ENCODE data around the gene MICAL2. TPM values are rescaled to one million over a fixed set of nuclear protein-coding genes. Genes with fewer than 3 reads are reported as not detected.

The MICAL2 gene
- total RNA-seq, 1 donor from 2014 or later: 104 TPM

DNA sequence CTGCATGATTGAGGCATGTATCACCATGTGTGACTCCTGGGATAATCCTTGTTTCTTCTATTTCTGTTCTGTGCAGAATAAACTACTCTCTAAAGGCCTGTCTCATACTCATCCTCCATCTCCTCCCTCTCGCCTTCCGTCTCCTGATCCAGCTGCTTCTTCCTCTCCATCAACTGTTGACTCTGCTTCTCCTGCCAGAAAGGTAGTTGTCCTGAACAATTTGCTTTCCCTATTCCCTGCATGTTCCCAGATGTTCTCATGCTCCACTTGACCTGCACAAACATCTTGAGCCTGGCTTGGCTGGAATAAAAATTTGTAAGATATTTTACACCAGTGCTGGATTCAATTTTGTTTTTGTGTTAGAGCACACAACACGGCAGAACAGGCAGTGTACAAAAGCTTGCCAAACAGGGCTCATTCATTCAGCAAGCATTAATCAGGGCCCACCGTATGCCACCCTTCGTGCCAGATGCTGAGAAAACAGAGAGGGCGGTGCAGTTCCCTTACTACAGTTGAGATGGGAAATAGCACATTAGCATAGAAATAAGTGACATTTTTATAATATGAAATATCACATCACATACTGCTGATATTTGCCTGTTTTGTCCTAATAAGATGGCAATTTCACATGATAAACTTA lies 133.6 kb downstream of the MICAL2 start:
- no peak for DNase-seq (ENCODE audit: low read depth)

GRCh38 chr11:12245091-12245490 lies 134.7 kb downstream of the MICAL2 start:
- TF ChIP-seq, protein P1, sequence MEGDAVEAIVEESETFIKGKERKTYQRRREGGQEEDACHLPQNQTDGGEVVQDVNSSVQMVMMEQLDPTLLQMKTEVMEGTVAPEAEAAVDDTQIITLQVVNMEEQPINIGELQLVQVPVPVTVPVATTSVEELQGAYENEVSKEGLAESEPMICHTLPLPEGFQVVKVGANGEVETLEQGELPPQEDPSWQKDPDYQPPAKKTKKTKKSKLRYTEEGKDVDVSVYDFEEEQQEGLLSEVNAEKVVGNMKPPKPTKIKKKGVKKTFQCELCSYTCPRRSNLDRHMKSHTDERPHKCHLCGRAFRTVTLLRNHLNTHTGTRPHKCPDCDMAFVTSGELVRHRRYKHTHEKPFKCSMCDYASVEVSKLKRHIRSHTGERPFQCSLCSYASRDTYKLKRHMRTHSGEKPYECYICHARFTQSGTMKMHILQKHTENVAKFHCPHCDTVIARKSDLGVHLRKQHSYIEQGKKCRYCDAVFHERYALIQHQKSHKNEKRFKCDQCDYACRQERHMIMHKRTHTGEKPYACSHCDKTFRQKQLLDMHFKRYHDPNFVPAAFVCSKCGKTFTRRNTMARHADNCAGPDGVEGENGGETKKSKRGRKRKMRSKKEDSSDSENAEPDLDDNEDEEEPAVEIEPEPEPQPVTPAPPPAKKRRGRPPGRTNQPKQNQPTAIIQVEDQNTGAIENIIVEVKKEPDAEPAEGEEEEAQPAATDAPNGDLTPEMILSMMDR (conservative IDR thresholded peaks at IDR 0.05; ENCODE audit: low read depth, low read length): no peak
- DNase-seq (ENCODE audit: low read depth): no peak
- no peak overlapping the region for H3K4me3 ChIP-seq (ENCODE audit: low read depth, low read length)

More for the DNA sequence above, 133.6 kb downstream of the MICAL2 start:
- TF ChIP-seq, protein P1 (conservative IDR thresholded peaks at IDR 0.05; ENCODE audit: low read depth, low read length): no peak
- H3K4me3 ChIP-seq (ENCODE audit: low read depth, low read length): no peak overlapping the region

- TF ChIP-seq, protein P1 (conservative IDR thresholded peaks at IDR 0.05; ENCODE audit: low read depth, low read length): no peak
- no peak overlapping the region for H3K4me3 ChIP-seq (ENCODE audit: low read depth, low read length)
- DNase-seq (ENCODE audit: low read depth): no peak
These were observed 135.2 kb downstream of the MICAL2 start for GRCh38 chr11:12245549-12246016.

- H3K4me3 ChIP-seq (ENCODE audit: low read depth, low read length): no peak overlapping the region
- TF ChIP-seq, protein P1 (conservative IDR thresholded peaks at IDR 0.05; ENCODE audit: low read depth, low read length): no peak
- no peak for DNase-seq (ENCODE audit: low read depth)
These were observed 135.8 kb downstream of the MICAL2 start for GRCh38 chr11:12246147-12246546.

DNA sequence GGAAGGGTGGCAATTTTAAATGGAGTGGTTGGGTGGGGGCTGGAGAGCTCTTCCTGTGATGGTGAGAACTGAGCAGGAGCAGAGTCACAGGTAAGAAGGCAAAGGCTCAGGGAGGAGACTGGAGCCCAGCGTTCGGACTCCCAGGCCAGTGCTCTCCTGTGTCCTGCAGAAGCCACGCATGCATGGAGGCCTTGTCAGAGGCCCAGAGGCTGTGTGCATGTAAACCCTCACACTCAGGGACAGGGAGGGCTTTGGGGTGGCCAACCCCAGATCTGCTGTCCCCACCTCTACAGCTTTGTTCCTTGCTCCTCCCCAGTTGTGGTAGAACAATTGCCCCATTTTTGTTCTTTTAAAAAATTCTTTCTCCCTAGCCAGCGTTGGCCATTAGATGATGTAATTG lies 136.6 kb downstream of the MICAL2 start:
- DNase-seq (ENCODE audit: low read depth): no peak
- TF ChIP-seq, protein P1 (conservative IDR thresholded peaks at IDR 0.05; ENCODE audit: low read depth, low read length): no peak
- H3K4me3 ChIP-seq (ENCODE audit: low read depth, low read length): no peak overlapping the region

DNA sequence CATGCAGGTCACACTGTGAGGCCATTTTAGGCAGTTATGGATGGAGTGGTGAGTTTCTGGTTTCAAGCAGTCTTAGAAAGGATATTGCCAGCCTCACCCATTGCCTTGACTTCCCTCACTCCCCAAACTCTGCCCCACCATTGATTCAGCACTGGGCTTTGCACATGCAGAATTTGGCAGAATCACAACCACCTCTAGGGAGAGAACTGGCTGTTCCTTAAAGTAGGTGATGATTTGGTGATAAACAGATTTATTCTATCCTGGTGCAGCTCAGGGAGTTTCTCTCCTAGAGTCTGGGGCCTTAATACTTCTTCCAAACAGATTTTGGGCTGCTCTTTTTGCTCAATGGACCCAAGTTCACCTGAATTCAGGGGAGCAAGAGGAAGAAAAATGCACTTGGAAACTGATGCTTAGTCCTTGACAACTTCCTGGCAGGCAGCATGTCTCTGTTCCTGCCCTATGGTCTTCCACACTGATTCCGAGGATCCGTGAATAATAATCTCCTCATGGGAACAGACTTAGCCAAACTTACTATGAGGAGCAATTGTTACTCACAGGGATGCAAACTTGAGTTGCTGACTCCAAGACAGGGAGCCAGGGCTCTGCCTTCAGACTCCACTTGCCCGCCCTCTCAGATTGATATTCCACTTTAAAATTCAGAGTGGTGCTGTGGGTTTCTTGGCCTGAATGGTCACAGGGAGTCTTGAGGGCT lies 137.3 kb downstream of the MICAL2 start:
- H3K4me3 ChIP-seq (ENCODE audit: low read depth, low read length): no peak overlapping the region
- DNase-seq (ENCODE audit: low read depth): no peak
- TF ChIP-seq, protein P1 (conservative IDR thresholded peaks at IDR 0.05; ENCODE audit: low read depth, low read length): no peak
